Epithelial cell of prostate (primary cell): ENCODE data around the gene BCAS3.
"Not testable (repeated sequence)": the region's sequence is repeated elsewhere in the genome, so short reads cannot be mapped to it uniquely, and the experiment has no call there.

Experiments used
- DNase-seq: peaks from one replicate; pipeline ENCODE4 v3.0.0-alpha.2; 2011; ENCODE audit warnings: low read depth, low spot score
- H3K27ac ChIP-seq: fragments of 450-650 bp; 2 replicates; pipeline ENCODE4 v1.5.1; 2017; ENCODE audit warnings: mild to moderate bottlenecking

Gene BCAS3

GRCh38 chr17:60857556-60858080, 180.0 kb downstream of the BCAS3 start:
- no peak for DNase-seq
- H3K27ac ChIP-seq: no peak overlapping the region

GRCh38 chr17:60862482-60862881, 184.8 kb downstream of the BCAS3 start:
- H3K27ac ChIP-seq: no peak overlapping the region
- no peak for DNase-seq

- no peak overlapping the region for H3K27ac ChIP-seq
- DNase-seq: no peak
Measured at GRCh38 chr17:60863892-60864707, 186.4 kb downstream of the BCAS3 start.

- no peak for DNase-seq
- no peak overlapping the region for H3K27ac ChIP-seq
Measured at GRCh38 chr17:60864708-60865005, 187.0 kb downstream of the BCAS3 start.

GRCh38 chr17:60874772-60875171, 197.1 kb downstream of the BCAS3 start:
- DNase-seq: no peak
- H3K27ac ChIP-seq: no peak overlapping the region

- H3K27ac ChIP-seq: peak overlapping the region; percentile 94
- DNase-seq: not testable (repeated sequence)
Measured at GRCh38 chr17:60886731-60887613, 209.3 kb downstream of the BCAS3 start.

GRCh38 chr17:60887614-60888028, 210.0 kb downstream of the BCAS3 start:
- H3K27ac ChIP-seq: peak overlapping the region; percentile 94
- DNase-seq: no peak

- peak overlapping the region; percentile 94 for H3K27ac ChIP-seq
- DNase-seq: no peak
Measured at GRCh38 chr17:60888812-60889709, 211.4 kb downstream of the BCAS3 start.

GRCh38 chr17:60891149-60891548, 213.5 kb downstream of the BCAS3 start:
- no peak for DNase-seq
- no peak overlapping the region for H3K27ac ChIP-seq

GRCh38 chr17:60893475-60893874, 215.8 kb downstream of the BCAS3 start:
- no peak overlapping the region for H3K27ac ChIP-seq
- DNase-seq: no peak

GRCh38 chr17:60896996-60897395, 219.3 kb downstream of the BCAS3 start:
- no peak for DNase-seq
- H3K27ac ChIP-seq: no peak overlapping the region

GRCh38 chr17:60899115-60899514, 221.5 kb downstream of the BCAS3 start:
- H3K27ac ChIP-seq: no peak overlapping the region
- no peak for DNase-seq

GRCh38 chr17:60900688-60901087, 223.0 kb downstream of the BCAS3 start:
- H3K27ac ChIP-seq: no peak overlapping the region
- DNase-seq: no peak

GRCh38 chr17:60901242-60901641, 223.6 kb downstream of the BCAS3 start:
- peak overlapping the region; percentile 5 for H3K27ac ChIP-seq
- DNase-seq: no peak

- DNase-seq: no peak
- H3K27ac ChIP-seq: peak overlapping the region; percentile 5
Measured at GRCh38 chr17:60901806-60902205, 224.2 kb downstream of the BCAS3 start.

- no peak for DNase-seq
Measured at GRCh38 chr17:60902399-60902798, 224.7 kb downstream of the BCAS3 start.

GRCh38 chr17:60904582-60904981, 226.9 kb downstream of the BCAS3 start:
- DNase-seq: no peak
- H3K27ac ChIP-seq: no peak overlapping the region

More at GRCh38 chr17:60902399-60902798, 224.7 kb downstream of the BCAS3 start:
- H3K27ac ChIP-seq: no peak overlapping the region

- no peak overlapping the region for H3K27ac ChIP-seq
- DNase-seq: no peak
Measured at GRCh38 chr17:60905709-60906108, 228.1 kb downstream of the BCAS3 start.

GRCh38 chr17:60908324-60908723, 230.7 kb downstream of the BCAS3 start:
- DNase-seq: no peak
- no peak overlapping the region for H3K27ac ChIP-seq

GRCh38 chr17:60909405-60909804, 231.8 kb downstream of the BCAS3 start:
- H3K27ac ChIP-seq: no peak overlapping the region
- no peak for DNase-seq
